Measurements from ENCODE around the gene ALS2CL. TPM values are rescaled to one million over a fixed set of nuclear protein-coding genes. Genes with fewer than 3 reads are reported as not detected.

ALS2CL gene
- total and polyA plus RNA-seq, 12 donors = 15.6 to 102 (median 21.6) TPM

- no peak for TF ChIP-seq CTCF (IDR thresholded peaks at IDR 0.05)
- Histone ChIP-seq H3K27ac (no peak overlapping the region), H3K4me1 (no peaks in the 10 kb centered on the region), H3K4me3 (no peak overlapping the region), H3K9me3 (peaks cover 0 to 2% (median 0%) of the 10 kb centered on the region in 11 donors), H3K36me3 (no peaks in the 10 kb centered on the region), H3K27me3 (peaks cover 0 to 30% (median 13%) of the 10 kb centered on the region in 7 donors)
- DNase-seq = no peak
- intact Hi-C loops (cut with DNase I) = loop anchor here in 1 of 10 donors (10.0 kb wide), 1 partner anchor 606 kb away; no protein-coding TSS in a partner anchor
- ATAC-seq = no peak
- 72 to 77% methylated on average over 2 of the region's 2 CpGs for WGBS, 2 donors
Observed at GRCh38 chr3:46719044-46719565, 25.6 kb upstream of the ALS2CL start.

- Histone ChIP-seq H3K4me1 (no peaks in the 10 kb centered on the region), H3K9me3 (peaks cover 0 to 2% (median 0%) of the 10 kb centered on the region in 11 donors), H3K27ac (no peak within 1 kb of the TSS), H3K4me3 (no peak within 1 kb of the TSS), H3K36me3 (no peaks in the 10 kb centered on the region), H3K27me3 (peaks cover 0 to 30% (median 13%) of the 10 kb centered on the region in 7 donors)
- peak in 8 of 9 donors; percentile 10 to 37 (median 25) for TF ChIP-seq CTCF (IDR thresholded peaks at IDR 0.05)
- ATAC-seq = peak in 3 of 8 donors; percentile 16 to 32 (median 25)
- intact Hi-C loops (cut with DNase I) = loop anchor here in 1 of 10 donors (10.0 kb wide), 1 partner anchor 607 kb away; no protein-coding TSS in a partner anchor
- DNase-seq = peak in 1 of 2 donors; percentile 4
- 43 to 48% methylated on average over 61 of the region's 61 CpGs for WGBS, 2 donors
Observed at GRCh38 chr3:46717447-46718231, 24.2 kb upstream of the ALS2CL start, which contains the start of gene PRSS50. Gene PRSS50, minus strand, starts transcription at chr3:46717869. Its CDS starts 45 bp downstream, at chr3:46717824.

DNA sequence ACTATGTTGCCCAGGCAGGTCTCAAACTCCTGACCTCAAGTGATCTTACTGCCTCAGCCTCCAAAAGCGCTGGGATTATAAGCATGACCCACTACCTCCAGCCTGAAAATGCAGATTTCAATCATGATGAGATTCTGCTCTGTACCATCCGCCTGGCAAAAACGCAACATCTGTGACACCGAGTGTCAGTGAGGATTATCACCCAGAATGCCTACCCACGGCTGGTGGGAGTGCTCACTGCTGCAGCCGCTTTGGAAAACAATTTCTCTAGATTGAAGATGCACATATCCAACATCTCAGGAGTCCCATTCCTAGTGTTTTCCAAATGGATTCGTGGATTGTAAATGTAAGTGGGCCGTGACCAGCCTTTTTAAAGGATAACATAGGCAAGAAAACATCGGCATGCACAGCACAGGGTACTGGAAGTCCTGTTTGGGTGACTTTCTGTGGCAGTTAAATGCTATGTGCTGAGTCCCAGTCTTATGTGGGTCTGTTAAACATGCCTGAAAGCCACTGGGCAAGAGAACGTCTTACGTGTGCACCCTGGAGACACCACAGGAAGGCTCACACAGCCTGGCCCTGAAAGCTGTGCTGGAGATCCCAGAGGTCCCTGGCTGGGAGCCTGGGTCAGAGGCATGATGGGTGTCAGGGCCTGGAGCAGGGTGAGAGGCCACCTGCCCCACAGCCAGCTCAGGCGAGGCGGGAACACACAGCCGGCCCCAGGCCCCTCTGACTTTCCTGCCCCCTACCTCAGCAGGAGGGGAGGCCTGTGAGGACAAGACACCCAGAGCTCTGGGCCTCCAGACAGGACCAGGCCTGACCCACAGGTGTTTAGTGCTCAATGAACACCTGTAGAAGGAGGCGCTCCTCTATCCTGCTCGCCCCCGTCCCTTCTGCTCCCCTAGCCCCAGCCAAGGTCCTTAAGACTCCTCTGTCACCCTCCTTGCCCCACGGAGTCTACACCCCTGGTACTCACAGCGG is 23.3 kb upstream of the ALS2CL start:
- Histone ChIP-seq H3K4me3 (no peak overlapping the region), H3K36me3 (no peaks in the 10 kb centered on the region), H3K9me3 (peaks cover 0 to 2% (median 0%) of the 10 kb centered on the region in 11 donors), H3K27ac (no peak overlapping the region), H3K27me3 (peaks cover 0 to 30% (median 13%) of the 10 kb centered on the region in 7 donors), H3K4me1 (peaks cover 0 to under 1% (median 0%) of the 10 kb centered on the region in 9 donors)
- no peak for TF ChIP-seq CTCF (IDR thresholded peaks at IDR 0.05)
- WGBS, 2 donors = 87 to 89% methylated on average over 19 of the region's 19 CpGs
- ATAC-seq (no peak), DNase-seq (peak; percentile 2 to 7)
- intact Hi-C loops (cut with DNase I) = loop anchor here in 1 of 10 donors (10.0 kb wide), 1 partner anchor 608 kb away; no protein-coding TSS in a partner anchor

Data from heart right ventricle (tissue), 16 donors.